HG03025 (cell line): ENCODE measurements around the gene ROS1.
"Not testable (repeated sequence)": the region's sequence is repeated elsewhere in the genome, so short reads cannot be mapped to it uniquely, and the experiment has no call there.

ENCODE experiments used
- ATAC-seq: cut with Tn5 transposase; IDR thresholded peaks from one replicate; pipeline ENCODE4 v1.9.1; 2021; ENCODE audit warnings: mild to moderate bottlenecking, moderate library complexity; ENCODE audit not compliant: unreplicated experiment, low FRiP score

The ROS1 gene

DNA sequence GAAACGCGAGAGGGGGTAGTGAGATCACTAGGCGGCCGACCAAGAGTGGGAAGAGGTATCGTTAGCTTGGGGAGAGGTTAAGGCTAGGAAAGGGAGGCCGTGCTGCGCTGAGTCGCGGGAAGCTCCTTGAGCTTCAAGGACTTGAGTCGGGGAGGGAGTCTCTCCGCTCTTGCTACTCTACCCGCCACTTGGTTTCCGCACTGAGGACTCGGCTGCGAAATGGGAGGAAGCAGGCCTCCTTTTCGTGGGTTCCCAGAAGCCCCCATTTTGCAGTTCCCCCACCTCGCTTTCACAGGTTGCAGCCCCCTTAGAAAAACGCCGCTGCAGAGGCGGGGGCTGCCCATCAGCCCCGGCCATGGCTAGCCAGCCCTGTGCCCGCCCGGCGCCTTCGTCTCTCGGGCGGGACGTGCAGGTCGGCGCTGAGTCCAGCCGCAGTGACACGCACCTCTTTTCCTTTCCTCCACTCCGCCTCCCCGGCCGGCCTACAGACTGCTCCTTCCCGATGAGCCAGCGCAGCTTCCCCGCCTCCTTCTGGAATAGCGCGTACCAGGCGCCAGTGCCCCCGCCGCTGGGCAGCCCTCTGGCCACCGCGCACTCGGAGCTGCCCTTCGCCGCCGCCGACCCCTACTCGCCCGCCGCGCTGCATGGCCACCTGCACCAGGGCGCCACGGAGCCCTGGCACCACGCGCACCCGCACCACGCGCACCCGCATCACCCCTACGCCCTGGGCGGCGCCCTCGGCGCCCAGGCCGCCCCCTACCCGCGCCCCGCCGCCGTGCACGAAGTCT lies 155.5 kb downstream of the ROS1 start:
- no peak for ATAC-seq

DNA sequence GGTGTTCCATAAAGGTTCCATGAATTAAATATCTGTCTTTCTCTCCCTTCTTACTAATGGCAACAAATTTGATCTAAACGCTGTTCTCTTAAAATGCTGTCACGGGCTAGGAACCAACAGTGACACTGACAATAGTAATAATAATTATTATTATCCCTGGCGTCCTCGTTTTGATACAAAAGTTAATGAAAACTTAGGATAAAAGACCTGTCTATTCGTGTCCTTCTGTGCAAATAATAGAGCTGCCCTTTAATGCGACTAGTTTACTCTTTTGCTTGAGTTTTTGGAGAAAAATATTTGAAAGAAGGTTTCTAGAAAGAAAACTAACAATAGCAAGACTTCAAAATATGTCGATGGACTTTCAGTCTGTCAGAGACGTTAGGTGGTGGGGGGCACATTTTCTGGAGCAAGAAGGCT lies 156.1 kb downstream of the ROS1 start:
- no peak for ATAC-seq

DNA sequence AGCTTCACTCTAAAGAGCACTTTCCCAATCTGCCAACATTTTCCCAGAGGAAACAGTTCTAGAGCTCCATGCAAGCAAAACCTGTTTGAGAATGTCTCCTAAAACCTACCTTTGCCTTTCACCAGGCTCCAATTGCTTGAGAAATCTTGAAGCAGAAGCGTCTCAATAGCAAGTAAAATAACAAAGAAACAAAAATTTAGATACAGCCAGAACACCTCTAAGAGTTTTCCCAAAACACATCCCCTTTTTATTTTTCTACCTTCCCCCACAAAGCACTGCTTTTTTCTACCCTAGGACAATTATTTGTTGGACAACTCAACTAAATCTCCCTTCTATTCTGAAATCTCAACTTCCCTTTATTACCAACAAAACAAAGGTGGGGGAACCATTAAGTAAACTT lies 156.8 kb downstream of the ROS1 start:
- no peak for ATAC-seq

DNA sequence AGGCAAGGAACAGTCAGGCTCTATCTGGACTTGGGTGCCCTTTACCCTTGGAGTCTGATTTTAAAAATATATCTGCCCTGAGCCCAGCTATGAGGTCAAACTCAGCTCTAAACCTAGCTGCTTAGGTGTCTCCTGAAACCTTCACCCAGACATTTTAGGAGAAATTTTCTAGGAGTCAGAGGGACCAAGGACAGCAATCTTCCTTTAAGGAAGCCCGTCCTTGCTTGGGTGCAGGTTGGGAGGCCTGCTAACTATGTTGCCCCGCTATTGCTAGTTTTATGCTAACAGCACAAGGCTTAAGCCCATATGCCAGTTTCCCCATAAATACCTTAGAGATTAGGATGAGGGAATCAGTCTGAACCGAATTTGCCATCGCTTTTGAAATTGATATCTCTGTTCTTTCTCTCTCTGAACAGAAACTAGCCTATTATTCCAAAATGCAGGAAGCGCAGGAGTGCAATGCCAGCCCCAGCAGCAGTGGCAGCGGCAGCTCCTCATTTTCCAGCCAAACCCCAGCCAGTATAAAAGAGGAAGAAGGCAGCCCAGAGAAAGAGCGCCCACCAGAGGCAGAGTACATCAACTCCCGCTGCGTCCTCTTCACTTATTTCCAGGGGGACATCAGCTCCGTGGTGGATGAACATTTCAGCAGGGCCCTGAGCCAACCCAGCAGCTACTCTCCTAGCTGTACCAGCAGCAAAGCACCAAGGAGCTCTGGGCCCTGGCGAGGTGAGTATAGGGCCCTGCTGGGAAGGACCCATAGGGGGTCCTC lies 157.8 kb downstream of the ROS1 start:
- no peak for ATAC-seq

DNA sequence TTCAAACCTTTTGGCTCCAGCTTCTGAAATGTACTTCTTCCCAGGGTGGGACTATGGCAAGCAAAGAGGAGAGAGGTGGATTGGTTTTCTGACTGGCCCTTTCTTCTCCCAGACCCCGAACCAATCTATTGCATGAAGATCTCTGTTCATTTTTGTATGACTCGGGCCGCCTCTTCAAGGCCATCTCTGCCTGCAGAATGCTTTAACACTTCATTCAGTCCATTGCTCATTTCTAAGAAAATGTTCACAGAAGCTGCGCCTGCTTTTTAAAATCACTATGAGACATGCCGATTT lies 158.7 kb downstream of the ROS1 start:
- no peak for ATAC-seq

DNA sequence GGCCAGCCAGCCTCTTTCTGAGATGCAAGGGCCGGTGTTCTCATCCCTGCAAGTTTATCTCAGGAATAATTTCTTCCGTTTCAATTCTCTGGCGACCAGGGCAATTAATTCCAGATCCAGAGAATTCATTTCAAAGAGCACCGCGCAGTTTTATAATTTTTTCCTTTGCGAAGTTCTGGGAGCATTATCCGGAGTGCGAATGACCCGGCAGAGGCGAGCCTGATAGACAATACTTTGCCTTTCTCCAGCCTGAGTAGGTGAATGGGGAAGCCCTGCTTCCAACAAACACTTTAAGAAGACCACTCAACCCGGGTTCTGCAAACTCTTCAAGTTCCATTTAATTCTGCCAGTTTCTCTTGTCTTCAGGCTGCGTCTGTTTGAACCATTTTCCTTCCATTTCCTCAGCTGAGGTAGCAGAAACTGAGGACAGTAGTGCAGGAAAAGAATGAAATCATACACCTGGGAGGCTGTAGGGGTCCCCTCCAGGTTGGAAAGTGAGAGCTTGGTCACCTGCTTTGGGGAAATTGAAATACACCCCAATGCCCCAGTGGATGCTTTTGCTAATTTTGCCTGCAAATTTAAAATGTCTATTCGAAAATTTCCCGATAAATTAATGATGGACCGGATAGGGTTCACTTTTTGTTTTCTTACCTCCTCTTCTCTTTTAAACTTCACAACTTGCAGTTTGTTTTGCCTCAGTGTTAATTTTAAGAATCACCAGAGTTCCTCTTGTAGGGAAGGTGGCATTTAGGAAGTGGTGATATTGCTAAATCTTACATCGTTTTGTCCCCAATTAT lies 159.3 kb downstream of the ROS1 start:
- ATAC-seq, result no peak

DNA sequence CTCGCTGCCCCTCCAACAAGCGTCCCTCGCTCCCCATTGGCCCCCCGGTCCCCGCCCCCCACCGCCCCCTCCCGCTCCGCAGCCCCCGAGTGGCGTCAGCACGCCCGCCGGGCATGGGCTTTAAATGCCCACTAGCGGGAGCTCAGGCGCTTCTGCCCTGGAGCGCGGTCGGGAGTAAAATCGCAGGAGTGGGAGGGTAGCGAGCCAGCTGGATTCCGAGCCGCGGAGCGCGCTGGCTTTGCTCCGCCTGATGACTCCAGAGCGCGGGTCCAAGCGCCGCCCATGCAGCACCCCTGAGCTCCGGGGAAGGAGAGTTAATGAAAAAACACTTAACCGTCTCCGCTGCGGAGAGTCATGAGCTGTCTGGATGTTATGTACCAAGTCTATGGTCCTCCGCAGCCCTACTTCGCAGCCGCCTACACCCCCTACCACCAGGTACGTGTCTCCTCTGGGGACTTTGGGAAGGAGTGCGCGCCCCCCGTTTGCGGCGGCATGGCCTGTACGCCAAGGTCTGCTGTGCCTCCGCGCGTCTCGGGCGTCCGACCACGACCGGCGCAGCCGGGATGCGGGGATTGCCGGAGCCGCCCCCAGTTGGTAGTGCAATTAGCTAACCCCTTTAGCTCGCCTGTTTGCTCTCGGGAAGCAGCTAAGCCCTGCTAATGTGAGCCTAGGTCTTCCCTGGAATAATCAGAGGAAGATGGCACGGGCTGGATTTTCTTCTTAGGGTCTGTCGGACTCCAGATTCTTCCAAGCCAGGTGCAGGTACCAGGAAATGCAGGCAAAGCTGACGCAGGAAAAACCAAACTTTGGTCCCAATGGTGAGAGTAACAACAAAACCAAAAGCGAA lies 160.1 kb downstream of the ROS1 start, which contains the start of gene VGLL2:
Gene VGLL2 (plus strand): TSS at position 149 of the 847 bp plus-strand sequence. CDS start 206 bp downstream, at position 355.
- ATAC-seq, result no peak

DNA sequence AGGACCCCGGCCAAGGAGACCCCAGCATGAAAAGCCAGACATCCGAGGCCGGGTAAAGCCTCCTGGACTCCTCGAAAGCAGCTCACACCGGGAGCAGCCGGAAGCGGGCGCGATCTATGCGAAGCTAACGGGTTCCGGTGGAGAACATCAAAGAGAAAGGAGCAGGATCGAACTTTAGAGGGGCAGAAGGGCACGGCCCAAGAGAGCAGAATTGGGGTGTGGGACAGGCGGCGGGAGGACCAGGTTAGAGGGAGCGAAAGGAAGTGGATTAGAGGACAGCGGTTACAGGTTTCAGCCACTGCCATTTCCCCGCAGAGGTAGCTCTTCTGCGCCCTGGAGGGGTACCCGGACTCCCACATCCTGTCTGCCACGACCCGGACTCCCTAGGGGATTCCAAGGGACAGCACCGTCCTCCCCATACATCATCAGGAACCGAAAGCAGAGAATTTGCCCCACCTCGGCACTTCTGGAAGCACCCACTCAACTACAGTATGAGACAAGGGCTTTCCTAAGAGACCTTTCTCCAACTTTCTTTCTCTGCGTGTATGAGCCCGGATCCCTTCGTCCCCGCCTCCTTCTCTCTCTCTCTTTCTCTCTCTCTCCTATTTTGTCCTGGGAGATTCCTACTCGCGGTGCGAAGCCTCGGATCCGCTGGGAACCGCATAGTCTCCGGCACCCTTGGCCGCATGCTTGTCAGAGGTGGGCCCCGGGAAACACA lies 160.9 kb downstream of the ROS1 start:
- ATAC-seq, result no peak

DNA sequence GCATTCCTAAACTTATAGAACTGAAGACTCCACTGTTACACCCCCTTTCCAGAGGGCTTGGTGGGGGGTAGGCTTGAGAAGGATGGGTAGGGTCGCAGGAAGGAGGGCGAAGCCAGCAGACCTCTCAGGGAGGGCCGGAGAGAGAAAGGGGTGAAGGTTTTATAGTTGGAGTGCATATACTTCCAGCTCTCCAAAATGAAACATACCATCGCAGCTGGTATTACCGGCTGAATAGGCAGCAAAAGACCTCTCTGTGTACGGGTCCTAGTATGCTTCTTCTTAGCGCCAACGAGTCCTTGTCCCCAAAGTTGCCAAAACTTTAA lies 161.4 kb downstream of the ROS1 start:
- ATAC-seq, result no peak

DNA sequence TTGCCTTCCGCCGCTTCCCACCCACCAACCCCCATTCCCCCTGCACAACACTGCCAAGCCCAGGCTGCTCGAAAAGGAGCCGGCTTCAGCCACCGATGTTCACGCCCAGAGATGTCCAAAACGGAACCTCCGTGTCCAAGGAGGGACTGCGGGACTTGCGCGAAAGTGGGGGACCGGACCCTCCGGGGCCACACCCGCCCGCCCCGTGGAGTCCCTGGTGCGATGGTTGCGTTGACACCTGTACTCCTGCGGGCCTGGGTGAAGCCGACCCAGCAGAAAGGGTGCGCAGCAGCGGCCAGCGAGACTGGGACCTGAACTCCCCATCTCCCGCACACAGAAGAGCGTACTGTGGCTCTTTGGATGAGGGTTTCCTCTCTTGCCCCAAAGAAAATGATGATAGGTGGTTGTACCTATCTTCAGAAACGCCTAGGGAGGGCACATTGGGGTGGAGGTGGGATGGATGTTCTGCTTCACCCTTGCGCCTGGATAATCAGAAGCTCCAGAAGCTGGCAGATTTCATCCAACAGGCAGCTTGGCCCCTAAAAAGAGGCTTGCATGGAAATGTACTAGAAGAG lies 162.3 kb downstream of the ROS1 start:
- ATAC-seq, result no peak

DNA sequence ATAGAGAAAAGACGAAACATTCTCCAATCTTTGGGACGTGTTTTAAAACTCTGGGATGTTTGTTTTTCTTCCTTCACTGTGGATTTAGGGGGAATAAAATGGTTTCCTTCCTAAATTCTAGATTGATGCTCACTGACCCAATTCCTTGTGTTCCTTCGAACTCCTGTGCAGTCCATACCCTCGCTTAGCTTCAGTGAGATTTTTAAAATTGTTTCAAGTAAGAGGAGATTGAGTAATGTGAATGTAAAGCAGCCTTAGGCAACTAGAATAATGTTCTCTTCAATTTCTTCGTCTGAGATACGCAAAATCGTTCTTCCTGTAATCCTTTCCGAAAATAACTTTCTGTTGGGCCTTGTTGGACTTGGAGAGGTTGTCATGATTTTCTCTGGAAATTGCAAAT lies 162.9 kb downstream of the ROS1 start:
- no peak for ATAC-seq

DNA sequence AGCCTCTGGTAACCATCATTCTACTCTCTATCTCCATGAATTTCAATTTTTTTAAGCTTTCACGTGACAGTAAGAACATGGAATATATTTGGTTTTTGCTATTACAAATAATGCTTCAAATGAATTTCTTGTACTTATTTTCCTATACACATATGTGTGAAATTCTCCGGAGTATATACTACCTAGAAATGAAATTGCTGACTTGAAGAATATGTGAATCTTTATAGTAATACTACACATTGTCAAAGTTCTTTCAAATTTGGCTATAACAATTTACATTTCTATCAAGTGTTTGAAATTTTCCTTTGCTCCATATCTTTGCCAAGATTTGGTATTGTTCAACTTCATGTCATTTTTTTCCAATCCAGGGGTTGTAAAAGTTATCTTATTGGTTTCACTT lies 172.0 kb downstream of the ROS1 start:
- ATAC-seq, result no peak

DNA sequence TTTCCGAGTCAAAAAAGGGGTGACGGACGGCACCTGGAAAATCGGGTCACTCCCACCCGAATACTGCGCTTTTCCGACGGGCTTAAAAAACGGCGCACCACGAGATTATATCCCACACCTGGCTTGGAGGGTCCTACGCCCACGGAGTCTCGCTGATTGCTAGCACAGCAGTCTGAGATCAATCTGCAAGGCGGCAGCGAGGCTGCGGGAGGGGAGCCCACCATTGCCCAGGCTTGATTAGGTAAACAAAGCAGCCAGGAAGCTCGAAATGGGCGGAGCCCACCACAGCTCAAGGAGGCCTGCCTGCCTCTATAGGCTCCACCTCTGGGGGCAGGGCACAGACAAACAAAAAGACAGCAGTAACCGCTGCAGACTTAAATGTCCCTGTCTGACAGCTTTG lies 180.8 kb downstream of the ROS1 start:
- not testable (repeated sequence) for ATAC-seq

DNA sequence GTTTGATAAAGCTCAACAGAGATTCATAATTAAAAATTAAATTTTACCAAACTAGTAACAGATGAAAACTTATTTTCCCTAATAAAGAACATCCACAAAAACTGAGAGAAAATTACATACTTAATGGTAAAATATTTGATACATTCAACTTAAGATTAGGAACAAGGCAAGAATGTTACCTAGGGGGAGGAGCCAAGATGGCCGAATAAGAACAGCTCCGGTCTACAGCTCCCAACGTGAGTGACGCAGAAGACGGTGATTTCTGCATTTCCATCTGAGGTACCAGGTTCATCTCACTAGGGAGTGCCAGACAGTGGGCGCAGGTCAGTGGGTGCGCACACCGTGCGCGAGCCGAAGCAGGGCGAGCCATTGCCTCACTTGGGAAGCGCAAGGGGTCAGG lies 181.2 kb downstream of the ROS1 start:
- not testable (repeated sequence) for ATAC-seq
